ENCODE measurements around the gene CDCA7. TPM values are rescaled to one million over a fixed set of nuclear protein-coding genes. Genes with fewer than 3 reads are reported as not detected.

The CDCA7 gene
- total RNA-seq, 2 experiments from 2014 or later: 98.2 to 170 TPM

DNA sequence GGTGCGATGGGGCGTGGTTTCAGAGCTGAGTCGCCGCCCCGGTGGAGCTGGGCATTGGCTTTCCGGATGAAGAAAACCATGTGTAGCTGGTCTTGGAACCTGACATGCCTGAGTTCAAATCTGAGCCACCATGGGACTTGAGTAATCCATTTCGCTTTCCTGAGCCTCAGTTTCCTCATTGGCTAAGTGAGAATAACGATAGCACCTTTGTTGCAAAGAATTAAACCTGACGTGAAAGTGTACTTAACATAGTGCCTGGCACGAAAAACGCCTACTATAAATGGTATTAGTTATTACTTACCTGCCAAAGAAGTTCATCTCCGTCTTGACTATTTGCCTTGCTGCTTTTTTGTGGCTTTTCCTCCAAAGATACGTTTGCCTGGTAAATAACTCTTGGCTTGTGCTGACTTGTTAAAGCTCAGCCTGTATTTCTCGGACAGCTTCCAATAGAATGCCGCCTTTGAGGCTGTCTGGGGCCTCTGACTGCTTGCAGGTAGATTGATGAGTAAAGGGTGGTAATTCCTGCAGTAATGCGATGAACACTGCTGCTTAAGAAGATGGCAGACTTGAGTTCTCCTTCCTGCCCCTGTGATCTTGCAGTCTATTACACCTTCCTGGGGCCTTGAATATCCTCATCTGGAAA lies 1.3 kb downstream of the CDCA7 start:
- no peaks in the 10 kb centered on the region for H3K9me2 ChIP-seq (ENCODE audit: insufficient read depth, low read length)
- H3K9me3 ChIP-seq (ENCODE audit: low read length): no peaks in the 10 kb centered on the region
- H3K4me3 ChIP-seq (ENCODE audit: low read depth, low read length, poor library complexity, severe bottlenecking): peak overlapping the region; percentile 100
- CTCF ChIA-PET (ENCODE audit: unreplicated experiment): interaction anchor here (0.6 kb wide), 1 partner anchor 69 kb away, joined by 3 read pairs; no protein-coding TSS in a partner anchor
- POLR2A ChIA-PET: interaction anchor here (0.6 to 1.1 kb wide), 6 partner anchors 14 to 327 kb away, joined by 3 to 5 read pairs (median 3); no protein-coding TSS in a partner anchor
- peaks cover 47% of the 10 kb centered on the region for H4K20me1 ChIP-seq (ENCODE audit: insufficient read depth, low read length)
- BruUV-seq (replicated peaks): no TSS peak
- peak; percentile 31 for DNase-seq (ENCODE audit: low spot score)
- intact Hi-C loops (cut with micrococcal nuclease; ENCODE audit: unreplicated experiment): loop anchor here (2.0 to 10.0 kb wide), 3 partner anchors 519 to 1279 kb away; partner anchors contain the start of gene SP3
- H2AFZ ChIP-seq (ENCODE audit: low read length): no peak overlapping the region
- TF ChIP-seq EZH2phosphoT487 (IDR thresholded peaks at IDR 0.05; ENCODE audit: borderline replicate concordance, low read depth, low read length): no peak
- TF ChIP-seq, protein P1, sequence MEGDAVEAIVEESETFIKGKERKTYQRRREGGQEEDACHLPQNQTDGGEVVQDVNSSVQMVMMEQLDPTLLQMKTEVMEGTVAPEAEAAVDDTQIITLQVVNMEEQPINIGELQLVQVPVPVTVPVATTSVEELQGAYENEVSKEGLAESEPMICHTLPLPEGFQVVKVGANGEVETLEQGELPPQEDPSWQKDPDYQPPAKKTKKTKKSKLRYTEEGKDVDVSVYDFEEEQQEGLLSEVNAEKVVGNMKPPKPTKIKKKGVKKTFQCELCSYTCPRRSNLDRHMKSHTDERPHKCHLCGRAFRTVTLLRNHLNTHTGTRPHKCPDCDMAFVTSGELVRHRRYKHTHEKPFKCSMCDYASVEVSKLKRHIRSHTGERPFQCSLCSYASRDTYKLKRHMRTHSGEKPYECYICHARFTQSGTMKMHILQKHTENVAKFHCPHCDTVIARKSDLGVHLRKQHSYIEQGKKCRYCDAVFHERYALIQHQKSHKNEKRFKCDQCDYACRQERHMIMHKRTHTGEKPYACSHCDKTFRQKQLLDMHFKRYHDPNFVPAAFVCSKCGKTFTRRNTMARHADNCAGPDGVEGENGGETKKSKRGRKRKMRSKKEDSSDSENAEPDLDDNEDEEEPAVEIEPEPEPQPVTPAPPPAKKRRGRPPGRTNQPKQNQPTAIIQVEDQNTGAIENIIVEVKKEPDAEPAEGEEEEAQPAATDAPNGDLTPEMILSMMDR (conservative IDR thresholded peaks at IDR 0.05; ENCODE audit: low read length): no peak
- H3K27ac ChIP-seq (ENCODE audit: low read depth, low read length, poor library complexity, severe bottlenecking): peak overlapping the region; percentile 89
- peak overlapping the region; percentile 94 for H3K4me2 ChIP-seq (ENCODE audit: low read length)
- H3K79me2 ChIP-seq (ENCODE audit: insufficient read depth, low read depth, low read length): peaks cover 76% of the 10 kb centered on the region
- peaks cover 72% of the 10 kb centered on the region for H3K4me1 ChIP-seq (ENCODE audit: insufficient read depth, low read length, poor library complexity, severe bottlenecking)
- peaks cover 58% of the 10 kb centered on the region for H3K36me3 ChIP-seq (ENCODE audit: insufficient read depth, low read length)

DNA sequence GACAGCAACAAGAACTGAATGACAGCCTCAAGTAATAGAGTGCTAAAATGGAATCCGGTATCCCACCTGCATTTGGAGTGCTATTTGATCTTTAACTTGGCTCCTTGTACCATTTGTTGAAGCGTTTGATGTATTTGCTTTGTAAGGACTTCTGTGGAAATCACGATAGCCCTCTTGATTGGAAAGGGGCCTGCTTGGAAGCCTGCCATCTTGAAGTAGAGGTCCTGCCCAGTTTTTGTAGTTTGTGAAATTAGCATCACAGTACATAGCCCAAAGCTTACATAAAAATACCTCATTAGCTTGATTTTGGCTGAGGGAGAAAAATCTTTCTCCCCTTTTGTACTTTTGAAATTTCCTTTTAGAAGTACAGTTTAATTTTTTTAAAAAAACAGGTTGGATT lies 2.7 kb downstream of the CDCA7 start:
- intact Hi-C loops (cut with micrococcal nuclease; ENCODE audit: unreplicated experiment): loop anchor here (10.0 kb wide), 2 partner anchors 517 to 1277 kb away; no protein-coding TSS in a partner anchor
- TF ChIP-seq, protein P1 (conservative IDR thresholded peaks at IDR 0.05; ENCODE audit: low read length): no peak
- TF ChIP-seq EZH2phosphoT487 (IDR thresholded peaks at IDR 0.05; ENCODE audit: borderline replicate concordance, low read depth, low read length): no peak
- CTCF ChIA-PET (ENCODE audit: unreplicated experiment): no interaction called here

GRCh38 chr2:173358616-173359015 lies 3.9 kb downstream of the CDCA7 start:
- peaks cover 84% of the 10 kb centered on the region for H3K36me3 ChIP-seq (ENCODE audit: insufficient read depth, low read length)
- ChIA-PET POLR2A (interaction anchor here (0.6 to 1.2 kb wide), 5 partner anchors 9 to 86 kb away, joined by 3 to 6 read pairs (median 4); no protein-coding TSS in a partner anchor), CTCF (ENCODE audit: unreplicated experiment) (no interaction called here)
- no peak overlapping the region for H2AFZ ChIP-seq (ENCODE audit: low read length)
- peak overlapping the region; percentile 56 for H3K4me3 ChIP-seq (ENCODE audit: low read depth, low read length, poor library complexity, severe bottlenecking)
- no peaks in the 10 kb centered on the region for H3K9me3 ChIP-seq (ENCODE audit: low read length)
- intact Hi-C loops (cut with micrococcal nuclease; ENCODE audit: unreplicated experiment): loop anchor here (10.0 kb wide), 2 partner anchors 516 to 1276 kb away; no protein-coding TSS in a partner anchor
- H3K27ac ChIP-seq (ENCODE audit: low read depth, low read length, poor library complexity, severe bottlenecking): peak overlapping the region; percentile 47
- TF ChIP-seq EZH2phosphoT487 (IDR thresholded peaks at IDR 0.05; ENCODE audit: borderline replicate concordance, low read depth, low read length): no peak
- TF ChIP-seq, protein P1 (conservative IDR thresholded peaks at IDR 0.05; ENCODE audit: low read length): no peak
- peaks cover 57% of the 10 kb centered on the region for H4K20me1 ChIP-seq (ENCODE audit: insufficient read depth, low read length)
- H3K4me1 ChIP-seq (ENCODE audit: insufficient read depth, low read length, poor library complexity, severe bottlenecking): peaks cover 49% of the 10 kb centered on the region
- no TSS peak for BruUV-seq (replicated peaks)
- H3K4me2 ChIP-seq (ENCODE audit: low read length): peak overlapping the region; percentile 94
- DNase-seq (ENCODE audit: low spot score): no peak
- no peaks in the 10 kb centered on the region for H3K9me2 ChIP-seq (ENCODE audit: insufficient read depth, low read length)
- H3K79me2 ChIP-seq (ENCODE audit: insufficient read depth, low read depth, low read length): peaks cover 92% of the 10 kb centered on the region

More for the DNA sequence above, 2.7 kb downstream of the CDCA7 start:
- Histone ChIP-seq H3K9me3 (ENCODE audit: low read length) (no peaks in the 10 kb centered on the region), H3K4me2 (ENCODE audit: low read length) (peak overlapping the region; percentile 94), H2AFZ (ENCODE audit: low read length) (no peak overlapping the region), H4K20me1 (ENCODE audit: insufficient read depth, low read length) (peaks cover 54% of the 10 kb centered on the region), H3K27ac (ENCODE audit: low read depth, low read length, poor library complexity, severe bottlenecking) (peak overlapping the region; percentile 89), H3K4me3 (ENCODE audit: low read depth, low read length, poor library complexity, severe bottlenecking) (peak overlapping the region; percentile 100), H3K79me2 (ENCODE audit: insufficient read depth, low read depth, low read length) (peaks cover 89% of the 10 kb centered on the region), H3K36me3 (ENCODE audit: insufficient read depth, low read length) (peaks cover 71% of the 10 kb centered on the region), H3K4me1 (ENCODE audit: insufficient read depth, low read length, poor library complexity, severe bottlenecking) (peaks cover 61% of the 10 kb centered on the region), H3K9me2 (ENCODE audit: insufficient read depth, low read length) (no peaks in the 10 kb centered on the region)
- BruUV-seq (replicated peaks): no TSS peak
- POLR2A ChIA-PET: interaction anchor here (1.2 kb wide), 1 partner anchor 8 kb away, joined by 5 read pairs; no protein-coding TSS in a partner anchor
- DNase-seq (ENCODE audit: low spot score): no peak

Measured in OCI-LY7 (cell line).